ENCODE measurements around the gene PPP4C.

The PPP4C gene

DNA sequence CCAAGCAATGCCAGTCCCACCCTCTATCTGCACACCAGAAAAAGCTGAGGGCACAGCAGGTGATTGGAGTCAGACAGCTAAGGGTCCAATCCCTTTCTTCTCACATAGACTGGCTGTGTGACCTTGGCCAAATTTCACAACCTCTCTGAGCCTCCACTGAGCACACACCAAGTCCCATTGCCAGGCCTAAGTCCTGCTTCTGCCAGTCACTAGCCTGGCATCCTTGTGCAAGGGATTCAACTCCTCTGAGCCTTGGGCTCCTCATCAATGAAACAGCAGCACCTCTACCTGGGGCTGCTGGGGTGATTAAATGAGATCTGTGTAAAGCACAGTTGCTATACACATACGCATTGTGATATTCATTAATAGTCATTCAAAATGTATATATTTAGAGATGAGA, 29.2 kb upstream of the PPP4C start:
- no peaks in the 10 kb centered on the region; the same call in 1 of the 2 replicates for H3K27me3 ChIP-seq (ENCODE audit: control insufficient read depth, low read length)
- no peak overlapping the region for H3K27ac ChIP-seq (ENCODE audit: low read depth, low read length)
- peaks cover 1% of the 10 kb centered on the region for H3K79me2 ChIP-seq (ENCODE audit: control insufficient read depth, low read length)
- TF ChIP-seq EZH2phosphoT487 (IDR thresholded peaks at IDR 0.05; ENCODE audit: borderline replicate concordance, low read length): no peak
- TF ChIP-seq, protein P1, sequence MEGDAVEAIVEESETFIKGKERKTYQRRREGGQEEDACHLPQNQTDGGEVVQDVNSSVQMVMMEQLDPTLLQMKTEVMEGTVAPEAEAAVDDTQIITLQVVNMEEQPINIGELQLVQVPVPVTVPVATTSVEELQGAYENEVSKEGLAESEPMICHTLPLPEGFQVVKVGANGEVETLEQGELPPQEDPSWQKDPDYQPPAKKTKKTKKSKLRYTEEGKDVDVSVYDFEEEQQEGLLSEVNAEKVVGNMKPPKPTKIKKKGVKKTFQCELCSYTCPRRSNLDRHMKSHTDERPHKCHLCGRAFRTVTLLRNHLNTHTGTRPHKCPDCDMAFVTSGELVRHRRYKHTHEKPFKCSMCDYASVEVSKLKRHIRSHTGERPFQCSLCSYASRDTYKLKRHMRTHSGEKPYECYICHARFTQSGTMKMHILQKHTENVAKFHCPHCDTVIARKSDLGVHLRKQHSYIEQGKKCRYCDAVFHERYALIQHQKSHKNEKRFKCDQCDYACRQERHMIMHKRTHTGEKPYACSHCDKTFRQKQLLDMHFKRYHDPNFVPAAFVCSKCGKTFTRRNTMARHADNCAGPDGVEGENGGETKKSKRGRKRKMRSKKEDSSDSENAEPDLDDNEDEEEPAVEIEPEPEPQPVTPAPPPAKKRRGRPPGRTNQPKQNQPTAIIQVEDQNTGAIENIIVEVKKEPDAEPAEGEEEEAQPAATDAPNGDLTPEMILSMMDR (IDR thresholded peaks at IDR 0.05; ENCODE audit: low read depth, low read length, poor library complexity, severe bottlenecking): no peak
- H3K9me3 ChIP-seq (ENCODE audit: control insufficient read depth, insufficient read depth, low read length): no peaks in the 10 kb centered on the region
- no peaks in the 10 kb centered on the region for H4K20me1 ChIP-seq (ENCODE audit: control insufficient read depth, insufficient read depth, low read depth, low read length)
- H3K36me3 ChIP-seq (ENCODE audit: control insufficient read depth, low read length): no peaks in the 10 kb centered on the region
- H3K4me2 ChIP-seq (ENCODE audit: low read length): no peak overlapping the region
- H3K4me1 ChIP-seq (ENCODE audit: control insufficient read depth, low read length): peaks cover 2% of the 10 kb centered on the region; the same call in 1 of the 2 replicates
- 0 out of 2 replicates have a peak, but pooled peaks cover 3% of the 10 kb centered on the region for H3F3A ChIP-seq (ENCODE audit: control insufficient read depth, insufficient read depth)
- no peaks in the 10 kb centered on the region for H3K9me2 ChIP-seq (replicated peaks; ENCODE audit: control insufficient read depth, low read length)
- H3K4me3 ChIP-seq (ENCODE audit: low read length): no peak overlapping the region

DNA sequence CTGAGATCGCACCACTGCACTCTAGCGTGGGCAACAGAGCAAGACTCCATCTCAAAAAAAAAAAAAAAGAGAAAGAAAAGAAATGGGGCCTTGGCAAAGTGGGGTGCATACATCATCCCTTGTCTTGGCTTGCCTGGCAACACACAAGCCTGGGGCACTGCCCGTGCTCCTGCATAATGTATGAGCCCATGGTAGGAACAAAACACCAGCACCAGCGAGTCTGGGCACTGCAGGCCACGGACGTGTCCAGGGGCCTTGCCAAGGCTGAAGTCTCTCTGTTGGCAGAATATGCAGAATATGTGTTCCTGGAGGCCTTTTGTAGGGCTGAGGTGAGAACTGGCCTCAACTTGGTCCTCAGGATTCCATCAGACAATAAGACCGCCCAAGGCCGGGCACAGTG, 25.9 kb upstream of the PPP4C start:
- Histone ChIP-seq H3K4me2 (ENCODE audit: low read length) (no peak overlapping the region), H3K79me2 (ENCODE audit: control insufficient read depth, low read length) (peaks cover 15% of the 10 kb centered on the region), H3K9me2 (replicated peaks; ENCODE audit: control insufficient read depth, low read length) (no peaks in the 10 kb centered on the region), H4K20me1 (ENCODE audit: control insufficient read depth, insufficient read depth, low read depth, low read length) (no peaks in the 10 kb centered on the region), H3K27ac (ENCODE audit: low read depth, low read length) (no peak overlapping the region), H3K4me1 (ENCODE audit: control insufficient read depth, low read length) (peaks cover 22% of the 10 kb centered on the region), H3K36me3 (ENCODE audit: control insufficient read depth, low read length) (no peaks in the 10 kb centered on the region), H3K9me3 (ENCODE audit: control insufficient read depth, insufficient read depth, low read length) (no peaks in the 10 kb centered on the region), H3F3A (ENCODE audit: control insufficient read depth, insufficient read depth) (0 out of 2 replicates have a peak, but pooled peaks cover 3% of the 10 kb centered on the region), H3K4me3 (ENCODE audit: low read length) (no peak overlapping the region), H3K27me3 (ENCODE audit: control insufficient read depth, low read length) (no peaks in the 10 kb centered on the region)
- TF ChIP-seq, protein P1 (IDR thresholded peaks at IDR 0.05; ENCODE audit: low read depth, low read length, poor library complexity, severe bottlenecking): no peak
- no peak for TF ChIP-seq EZH2phosphoT487 (IDR thresholded peaks at IDR 0.05; ENCODE audit: borderline replicate concordance, low read length)

DNA sequence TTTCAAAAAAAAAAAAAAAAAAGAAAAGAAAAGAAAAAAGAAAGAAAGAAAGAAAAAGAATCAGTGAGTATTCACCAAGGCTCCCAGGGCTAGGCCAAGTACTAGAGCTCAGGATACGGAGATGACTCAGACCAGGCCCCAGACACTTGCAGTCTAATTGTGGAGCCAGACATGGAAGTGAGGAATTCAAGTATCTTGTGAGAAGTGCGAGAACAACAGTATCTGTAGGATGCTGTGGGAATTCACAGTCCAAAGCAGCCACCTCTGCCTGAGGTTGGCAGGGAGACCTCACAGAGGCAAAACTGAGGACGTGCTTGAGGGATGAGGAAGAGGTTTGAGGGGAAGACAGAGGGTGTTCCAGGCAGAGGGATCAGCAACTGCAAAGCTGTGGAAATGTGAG, 24.3 kb upstream of the PPP4C start:
- TF ChIP-seq EZH2phosphoT487 (IDR thresholded peaks at IDR 0.05; ENCODE audit: borderline replicate concordance, low read length): no peak
- TF ChIP-seq, protein P1 (IDR thresholded peaks at IDR 0.05; ENCODE audit: low read depth, low read length, poor library complexity, severe bottlenecking): no peak
- Histone ChIP-seq H3K4me3 (ENCODE audit: low read length) (peak overlapping the region; percentile 97), H3K4me1 (ENCODE audit: control insufficient read depth, low read length) (peaks cover 28% of the 10 kb centered on the region), H3K9me2 (replicated peaks; ENCODE audit: control insufficient read depth, low read length) (no peaks in the 10 kb centered on the region), H3K4me2 (ENCODE audit: low read length) (peak overlapping the region; percentile 78), H3K27ac (ENCODE audit: low read depth, low read length) (no peak overlapping the region), H3K79me2 (ENCODE audit: control insufficient read depth, low read length) (peaks cover 15% of the 10 kb centered on the region), H3K9me3 (ENCODE audit: control insufficient read depth, insufficient read depth, low read length) (no peaks in the 10 kb centered on the region), H4K20me1 (ENCODE audit: control insufficient read depth, insufficient read depth, low read depth, low read length) (no peaks in the 10 kb centered on the region), H3K27me3 (ENCODE audit: control insufficient read depth, low read length) (no peaks in the 10 kb centered on the region), H3F3A (ENCODE audit: control insufficient read depth, insufficient read depth) (peaks cover 3% of the 10 kb centered on the region; the same call in 1 of the 2 replicates), H3K36me3 (ENCODE audit: control insufficient read depth, low read length) (0 out of 2 replicates have a peak, but pooled peaks cover 6% of the 10 kb centered on the region)

Measured in DOHH2 (cell line).